HepG2 (cell line): ENCODE data around the gene HECTD1. TPM values are rescaled to one million over a fixed set of nuclear protein-coding genes. Genes with fewer than 3 reads are reported as not detected.

Source experiments
- ARHGAP35 ChIP-seq: sonication (generic); formaldehyde crosslinking; IDR thresholded peaks from 2 replicates; pipeline ENCODE4 v1.9.0; 2022; ENCODE audit warnings: mild to moderate bottlenecking, inconsistent platforms, moderate library complexity, missing genetic modification reagents, borderline replicate concordance
- CCAR2 ChIP-seq: fragments of 200-400 bp; formaldehyde crosslinking; optimal IDR thresholded peaks from 2 replicates; pipeline ENCODE3; 2018; ENCODE audit warnings: low read depth, mild to moderate bottlenecking, low read length, moderate library complexity
- EP300 ChIP-seq, 3 experiments: sonication (generic) in 1 of 3; formaldehyde crosslinking in 1 of 3; IDR thresholded peaks; 2 replicates each; pipeline versions ENCODE4 v1.5.1 to v1.6.1; 2011 to 2020; ENCODE audit warnings: low read depth in 2 of 3, low read length in 2 of 3, borderline replicate concordance in 1 of 3, improper control_type of control experiment in 1 of 3, mild to moderate bottlenecking in 1 of 3, missing genetic modification reagents in 1 of 3, moderate library complexity in 1 of 3
- GTF2F1 ChIP-seq: fragments of 150-350 bp; IDR thresholded peaks from 2 replicates; pipeline ENCODE4 v1.6.1; 2014; ENCODE audit warnings: low read length
- HMG20B ChIP-seq: conservative IDR thresholded peaks from 2 replicates; pipeline ENCODE4 v1.6.1; 2016; ENCODE audit warnings: missing genetic modification reagents, missing compliant biosample characterization
- HNF4G ChIP-seq, 2 experiments: sonication (generic) in 1 of 2; formaldehyde crosslinking in 1 of 2; IDR thresholded peaks; 2 replicates each; pipeline versions ENCODE4 v1.4.0 to v1.6.1; 2011 to 2020; ENCODE audit warnings: borderline replicate concordance in 2 of 2, low read depth in 2 of 2, mild to moderate bottlenecking in 2 of 2, low read length in 1 of 2, missing genetic modification reagents in 1 of 2, moderate library complexity in 1 of 2
- IKZF4 ChIP-seq: sonication (generic); formaldehyde crosslinking; IDR thresholded peaks from 2 replicates; pipeline ENCODE4 v1.5.1; 2020; ENCODE audit warnings: borderline replicate concordance, mild to moderate bottlenecking, low read depth, missing genetic modification reagents; ENCODE audit errors: not compliant biosample characterization
- KDM5B ChIP-seq: sonication (generic); formaldehyde crosslinking; IDR thresholded peaks from 2 replicates; pipeline ENCODE4 v1.4.0; 2020; ENCODE audit warnings: missing genetic modification reagents, mild to moderate bottlenecking, borderline replicate concordance
- MLX ChIP-seq: IDR thresholded peaks from 2 replicates; pipeline ENCODE4 v1.6.1; 2016
- MXD3 ChIP-seq: IDR thresholded peaks from 2 replicates; pipeline ENCODE4 v1.6.1; 2016; ENCODE audit warnings: mild to moderate bottlenecking, missing biosample characterization, missing genetic modification reagents
- THRA ChIP-seq: sonication (generic); formaldehyde crosslinking; IDR thresholded peaks from 2 replicates; pipeline ENCODE4 v1.4.0; 2020; ENCODE audit warnings: missing genetic modification reagents, borderline replicate concordance
- ZKSCAN5 ChIP-seq: sonication (generic); formaldehyde crosslinking; IDR thresholded peaks from 2 replicates; pipeline ENCODE4 v1.5.1; 2020; ENCODE audit warnings: mild to moderate bottlenecking, missing genetic modification reagents
- ZNF207 ChIP-seq: fragments of 450-650 bp; IDR thresholded peaks from 2 replicates; pipeline ENCODE4 v1.6.1; 2016; ENCODE audit warnings: antibody characterized with exemption, borderline replicate concordance
- ZNF468 ChIP-seq: sonication (generic); formaldehyde crosslinking; IDR thresholded peaks from 2 replicates; pipeline ENCODE4 v1.8.0; 2022; ENCODE audit warnings: mild to moderate bottlenecking, moderate library complexity, missing genetic modification reagents
- ZNF530 ChIP-seq: sonication (generic); formaldehyde crosslinking; IDR thresholded peaks from 2 replicates; pipeline ENCODE4 v1.5.0; 2020; ENCODE audit warnings: low read depth, mild to moderate bottlenecking, missing genetic modification reagents
- ZNF616 ChIP-seq: sonication (generic); formaldehyde crosslinking; IDR thresholded peaks from 2 replicates; pipeline ENCODE4 v1.5.0; 2020; ENCODE audit warnings: low read depth, mild to moderate bottlenecking, missing genetic modification reagents
- ZNF644 ChIP-seq: IDR thresholded peaks from 2 replicates; pipeline ENCODE4 v1.6.1; 2016; ENCODE audit warnings: low read depth
- ZNF660 ChIP-seq: sonication (generic); formaldehyde crosslinking; IDR thresholded peaks from 2 replicates; pipeline ENCODE4 v1.5.1; 2020; ENCODE audit warnings: mild to moderate bottlenecking, low read depth, missing genetic modification reagents, borderline replicate concordance
- ZNF7 ChIP-seq: IDR thresholded peaks from 2 replicates; pipeline ENCODE4 v1.6.1; 2016; ENCODE audit warnings: missing biosample characterization, missing genetic modification reagents
- ZNF703 ChIP-seq: sonication (generic); formaldehyde crosslinking; IDR thresholded peaks from 2 replicates; pipeline ENCODE4 v1.5.1; 2020; ENCODE audit warnings: missing genetic modification reagents, mild to moderate bottlenecking, moderate library complexity, borderline replicate concordance
- ZNF75D ChIP-seq: sonication (generic); formaldehyde crosslinking; IDR thresholded peaks from 2 replicates; pipeline ENCODE4 v1.8.1; 2023; ENCODE audit warnings: missing genetic modification reagents, mild to moderate bottlenecking, borderline replicate concordance
- polyA plus RNA-seq, 8 experiments: library from polyadenylated mRNA; depleted of rRNA in 3 of 8; stranded (reverse) in 7 of 8; unstranded in 1 of 8; fragments of >200 nt; fragmentation: Illumina TruSeq in 4 of 8; extraction: Trizol in 4 of 8; gene quantifications; 2 replicates each; pipeline versions ENCODE4 v1.2.1 to v1.2.3, GENCODE V29; 2011 to 2016; ENCODE audit warnings: low read depth in 4 of 8, missing spikeins in 1 of 8, mixed read lengths in 1 of 8; ENCODE audit not compliant: insufficient read depth in 1 of 8
- total RNA-seq, 5 experiments: library from RNA; depleted of rRNA; stranded (reverse); fragments of >200 nt; fragmentation: Illumina TruSeq; extraction: Trizol; gene quantifications; 2 replicates each; pipeline ENCODE4 v1.2.3, GENCODE V29; 2016; ENCODE audit warnings: low read depth in 1 of 5
- TF ChIP-seq, protein P1 (sequence below): IDR thresholded peaks from 2 replicates; pipeline ENCODE4 v1.6.1; 2016; ENCODE audit warnings: missing compliant biosample characterization, missing genetic modification reagents, borderline replicate concordance
- TF ChIP-seq, protein P2 (sequence below): sonication (generic); formaldehyde crosslinking; IDR thresholded peaks from 2 replicates; pipeline ENCODE4 v1.4.0; 2020; ENCODE audit warnings: missing genetic modification reagents

The HECTD1 gene
- total and polyA plus RNA-seq, 2 of the 13 experiments (the other 11 are each of a cell fraction or from before 2014, with no cell fraction given): 312 to 560 TPM

DNA sequence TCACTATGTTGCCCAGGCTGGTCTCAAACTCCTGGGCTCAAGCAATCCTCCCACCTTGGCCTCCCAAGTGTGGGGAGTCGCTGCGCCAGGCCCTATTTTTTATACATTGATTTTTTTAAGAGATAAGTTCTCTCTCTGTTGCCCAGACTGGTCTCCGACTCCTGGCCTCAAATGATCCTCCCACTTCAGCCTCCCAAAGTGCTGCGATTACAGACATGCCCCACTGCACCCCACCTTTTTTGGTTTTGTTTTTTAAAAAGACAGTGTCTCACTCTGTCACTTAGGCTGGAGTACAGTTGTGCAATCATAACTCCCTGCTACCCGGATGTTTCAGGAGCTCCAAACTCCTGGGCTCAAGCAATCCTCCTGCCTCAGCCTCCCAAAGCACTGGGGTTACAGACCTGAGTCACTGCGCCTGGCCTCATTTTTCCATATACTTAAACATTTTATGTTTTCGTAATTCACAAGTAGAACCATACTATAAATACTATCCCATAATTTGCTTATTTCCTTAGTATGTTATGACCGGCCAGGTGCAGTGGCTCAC lies 16.8 kb downstream of the HECTD1 start (continued):
- TF ChIP-seq HNF4G (IDR thresholded peaks at IDR 0.05; ENCODE audit: borderline replicate concordance, low read depth, low read length): no peak
- no peak for TF ChIP-seq HNF4G (CRISPR knock-in tag; IDR thresholded peaks at IDR 0.05; ENCODE audit: borderline replicate concordance, low read depth)
- TF ChIP-seq, protein P1, sequence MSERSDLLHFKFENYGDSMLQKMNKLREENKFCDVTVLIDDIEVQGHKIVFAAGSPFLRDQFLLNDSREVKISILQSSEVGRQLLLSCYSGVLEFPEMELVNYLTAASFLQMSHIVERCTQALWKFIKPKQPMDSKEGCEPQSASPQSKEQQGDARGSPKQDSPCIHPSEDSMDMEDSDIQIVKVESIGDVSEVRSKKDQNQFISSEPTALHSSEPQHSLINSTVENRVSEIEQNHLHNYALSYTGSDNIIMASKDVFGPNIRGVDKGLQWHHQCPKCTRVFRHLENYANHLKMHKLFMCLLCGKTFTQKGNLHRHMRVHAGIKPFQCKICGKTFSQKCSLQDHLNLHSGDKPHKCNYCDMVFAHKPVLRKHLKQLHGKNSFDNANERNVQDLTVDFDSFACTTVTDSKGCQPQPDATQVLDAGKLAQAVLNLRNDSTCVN (CRISPR knock-in tag): 0 out of 2 replicates have a peak, but pooled peaks have one; percentile 13
- TF ChIP-seq ZNF75D (CRISPR knock-in tag): no peak
- TF ChIP-seq ZNF644 (CRISPR knock-in tag): no peak
- no peak for TF ChIP-seq ZKSCAN5 (CRISPR knock-in tag)
- TF ChIP-seq ZNF660 (CRISPR knock-in tag): no peak
- no peak for TF ChIP-seq ZNF207
- TF ChIP-seq ZNF468 (CRISPR knock-in tag): no peak
- TF ChIP-seq, protein P2, sequence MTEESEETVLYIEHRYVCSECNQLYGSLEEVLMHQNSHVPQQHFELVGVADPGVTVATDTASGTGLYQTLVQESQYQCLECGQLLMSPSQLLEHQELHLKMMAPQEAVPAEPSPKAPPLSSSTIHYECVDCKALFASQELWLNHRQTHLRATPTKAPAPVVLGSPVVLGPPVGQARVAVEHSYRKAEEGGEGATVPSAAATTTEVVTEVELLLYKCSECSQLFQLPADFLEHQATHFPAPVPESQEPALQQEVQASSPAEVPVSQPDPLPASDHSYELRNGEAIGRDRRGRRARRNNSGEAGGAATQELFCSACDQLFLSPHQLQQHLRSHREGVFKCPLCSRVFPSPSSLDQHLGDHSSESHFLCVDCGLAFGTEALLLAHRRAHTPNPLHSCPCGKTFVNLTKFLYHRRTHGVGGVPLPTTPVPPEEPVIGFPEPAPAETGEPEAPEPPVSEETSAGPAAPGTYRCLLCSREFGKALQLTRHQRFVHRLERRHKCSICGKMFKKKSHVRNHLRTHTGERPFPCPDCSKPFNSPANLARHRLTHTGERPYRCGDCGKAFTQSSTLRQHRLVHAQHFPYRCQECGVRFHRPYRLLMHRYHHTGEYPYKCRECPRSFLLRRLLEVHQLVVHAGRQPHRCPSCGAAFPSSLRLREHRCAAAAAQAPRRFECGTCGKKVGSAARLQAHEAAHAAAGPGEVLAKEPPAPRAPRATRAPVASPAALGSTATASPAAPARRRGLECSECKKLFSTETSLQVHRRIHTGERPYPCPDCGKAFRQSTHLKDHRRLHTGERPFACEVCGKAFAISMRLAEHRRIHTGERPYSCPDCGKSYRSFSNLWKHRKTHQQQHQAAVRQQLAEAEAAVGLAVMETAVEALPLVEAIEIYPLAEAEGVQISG (CRISPR knock-in tag): no peak
- no peak for TF ChIP-seq EP300 (IDR thresholded peaks at IDR 0.05; ENCODE audit: low read depth in 2 of 2, low read length in 2 of 2)
- TF ChIP-seq EP300 (CRISPR knock-in tag; IDR thresholded peaks at IDR 0.05; ENCODE audit: borderline replicate concordance): no peak
- TF ChIP-seq ZNF616 (CRISPR knock-in tag): no peak
- no peak for TF ChIP-seq MXD3 (CRISPR knock-in tag)
- TF ChIP-seq ZNF530 (CRISPR knock-in tag): no peak
- no peak for TF ChIP-seq GTF2F1
- TF ChIP-seq IKZF4: no peak
- no peak for TF ChIP-seq HMG20B (CRISPR knock-in tag)
- TF ChIP-seq ARHGAP35 (CRISPR knock-in tag): no peak
- no peak for TF ChIP-seq MLX (CRISPR knock-in tag)
- no peak for TF ChIP-seq KDM5B (CRISPR knock-in tag)
- no peak for TF ChIP-seq ZNF7 (CRISPR knock-in tag)
- no peak for TF ChIP-seq ZNF703 (CRISPR knock-in tag)
- TF ChIP-seq CCAR2: no peak
- no peak for TF ChIP-seq THRA (CRISPR knock-in tag)
